Mesothelial cell of epicardium (in vitro differentiated cells): ENCODE measurements around the gene TBC1D14. TPM values are rescaled to one million over a fixed set of nuclear protein-coding genes. Genes with fewer than 3 reads are reported as not detected.
"Not testable (repeated sequence)": the region's sequence is repeated elsewhere in the genome, so short reads cannot be mapped to it uniquely, and the experiment has no call there.

Source experiments
- DNase-seq, 2 experiments: peaks; one replicate each; pipeline ENCODE4 v3.0.0; 2021; ENCODE audit warnings: low spot score in 2 of 2; ENCODE audit not compliant: unreplicated experiment in 2 of 2
- H3K27ac Mint-ChIP-seq: 2 replicates; pipeline ENCODE4 v1.8.0; 2021; ENCODE audit warnings: mixed read lengths
- H3K27me3 Mint-ChIP-seq: 2 replicates; pipeline ENCODE4 v1.8.0; 2021; ENCODE audit warnings: low read depth, mixed read lengths
- H3K36me3 Mint-ChIP-seq: 2 replicates; pipeline ENCODE4 v1.8.0; 2021; ENCODE audit warnings: mixed read lengths
- H3K4me1 Mint-ChIP-seq: 2 replicates; pipeline ENCODE4 v1.8.0; 2021; ENCODE audit warnings: mixed read lengths
- H3K4me3 Mint-ChIP-seq: 2 replicates; pipeline ENCODE4 v1.8.0; 2021; ENCODE audit warnings: mild to moderate bottlenecking, moderate library complexity, mixed read lengths
- H3K9me3 Mint-ChIP-seq: 2 replicates; pipeline ENCODE4 v1.8.0; 2021; ENCODE audit warnings: mixed read lengths
- total RNA-seq: library from RNA; stranded (reverse); gene quantifications from 3 replicates; pipeline ENCODE4 v1.2.1, GENCODE V29; 2021
- TF ChIP-seq, protein P1 (sequence below): fragments of 200-600 bp; sonication (generic); IDR thresholded peaks from one replicate; pipeline ENCODE4 v1.5.0; 2021; ENCODE audit warnings: antibody characterized with exemption; ENCODE audit not compliant: unreplicated experiment

Gene TBC1D14
- total RNA-seq, 1 donor from 2014 or later, result 54.5 TPM

DNA sequence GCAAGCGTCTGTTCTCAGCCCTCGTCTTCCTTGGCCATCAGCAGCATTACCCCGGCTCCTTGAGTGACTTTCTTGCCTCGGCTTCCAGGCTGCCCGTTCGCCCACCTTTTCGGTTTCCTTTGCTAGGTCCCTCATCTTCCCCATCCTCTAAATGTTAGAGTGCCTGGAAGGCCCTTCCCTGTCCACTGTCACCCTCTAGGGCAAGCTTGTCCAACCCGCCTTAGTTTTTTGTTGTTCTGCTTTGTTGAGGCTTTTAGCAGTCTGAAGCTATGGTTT, 62.7 kb downstream of the TBC1D14 start:
- no peaks in the 10 kb centered on the region for H3K27me3 Mint-ChIP-seq
- H3K9me3 Mint-ChIP-seq, result peaks cover 7% of the 10 kb centered on the region
- DNase-seq, result no peak
- H3K4me1 Mint-ChIP-seq, result peaks cover 10% of the 10 kb centered on the region
- H3K4me3 Mint-ChIP-seq, result no peak overlapping the region
- H3K27ac Mint-ChIP-seq, result no peak overlapping the region
- TF ChIP-seq, protein P1, sequence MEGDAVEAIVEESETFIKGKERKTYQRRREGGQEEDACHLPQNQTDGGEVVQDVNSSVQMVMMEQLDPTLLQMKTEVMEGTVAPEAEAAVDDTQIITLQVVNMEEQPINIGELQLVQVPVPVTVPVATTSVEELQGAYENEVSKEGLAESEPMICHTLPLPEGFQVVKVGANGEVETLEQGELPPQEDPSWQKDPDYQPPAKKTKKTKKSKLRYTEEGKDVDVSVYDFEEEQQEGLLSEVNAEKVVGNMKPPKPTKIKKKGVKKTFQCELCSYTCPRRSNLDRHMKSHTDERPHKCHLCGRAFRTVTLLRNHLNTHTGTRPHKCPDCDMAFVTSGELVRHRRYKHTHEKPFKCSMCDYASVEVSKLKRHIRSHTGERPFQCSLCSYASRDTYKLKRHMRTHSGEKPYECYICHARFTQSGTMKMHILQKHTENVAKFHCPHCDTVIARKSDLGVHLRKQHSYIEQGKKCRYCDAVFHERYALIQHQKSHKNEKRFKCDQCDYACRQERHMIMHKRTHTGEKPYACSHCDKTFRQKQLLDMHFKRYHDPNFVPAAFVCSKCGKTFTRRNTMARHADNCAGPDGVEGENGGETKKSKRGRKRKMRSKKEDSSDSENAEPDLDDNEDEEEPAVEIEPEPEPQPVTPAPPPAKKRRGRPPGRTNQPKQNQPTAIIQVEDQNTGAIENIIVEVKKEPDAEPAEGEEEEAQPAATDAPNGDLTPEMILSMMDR, result no peak
- peaks cover 12% of the 10 kb centered on the region for H3K36me3 Mint-ChIP-seq

DNA sequence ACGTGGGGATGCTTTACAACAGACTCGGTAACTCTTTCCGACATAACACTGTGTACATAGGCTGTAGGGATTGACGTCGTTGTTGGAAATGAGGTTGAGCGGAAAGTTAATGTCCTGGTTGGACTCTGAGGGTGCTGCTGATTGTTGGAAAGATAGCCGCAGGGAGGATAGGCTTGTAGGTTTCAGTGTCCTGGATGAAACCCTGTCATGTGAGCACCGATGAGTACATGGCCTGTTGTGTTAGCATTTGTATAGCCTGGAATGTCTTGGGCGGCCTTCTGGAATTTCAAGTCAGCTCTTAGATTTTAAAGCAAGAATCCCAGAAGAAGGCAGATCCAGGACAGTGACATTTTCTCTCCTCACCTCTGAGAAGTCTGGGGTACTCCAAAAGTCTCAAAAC, 63.3 kb downstream of the TBC1D14 start:
- no peak for DNase-seq
- Mint-ChIP-seq H3K9me3 (peaks cover 7% of the 10 kb centered on the region), H3K4me3 (no peak overlapping the region), H3K36me3 (peaks cover 12% of the 10 kb centered on the region), H3K27ac (peak overlapping the region; percentile 54), H3K4me1 (peaks cover 10% of the 10 kb centered on the region), H3K27me3 (no peaks in the 10 kb centered on the region)
- TF ChIP-seq, protein P1, result no peak

DNA sequence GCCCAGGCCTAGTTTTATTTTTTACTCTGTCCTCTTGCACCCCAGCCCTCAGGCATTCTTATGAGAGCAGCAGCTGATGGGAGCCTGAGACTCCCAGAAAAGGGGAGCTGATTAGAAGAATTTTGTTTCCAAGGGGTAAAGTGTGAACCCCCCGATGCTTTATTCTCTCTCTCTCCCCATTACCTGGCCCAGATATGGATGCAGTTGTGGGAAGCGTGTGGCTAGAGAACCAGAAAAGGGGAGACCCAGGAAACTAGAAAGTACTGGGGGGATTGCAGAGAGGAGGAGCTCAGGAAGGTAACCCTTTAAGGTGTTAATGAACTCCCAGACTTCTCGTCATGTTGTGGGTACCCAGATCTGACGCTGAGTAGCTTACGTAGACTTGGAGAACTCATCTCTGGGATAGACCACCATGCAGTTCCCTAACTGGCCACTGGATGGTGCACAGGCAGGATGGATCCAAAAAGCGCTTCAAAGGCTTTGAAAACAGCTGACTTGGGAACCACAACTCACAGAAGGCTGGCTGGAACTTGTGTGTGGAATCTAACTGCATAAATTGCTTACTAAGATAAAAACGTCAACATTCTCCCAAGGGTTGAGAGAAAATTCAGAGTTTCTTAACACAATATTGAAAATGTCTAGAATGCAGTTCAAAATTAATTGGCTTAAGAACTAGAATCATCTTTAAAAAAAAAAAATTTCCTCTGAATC, 64.7 kb downstream of the TBC1D14 start:
- peak; percentile 59 to 89 for DNase-seq
- H3K36me3 Mint-ChIP-seq, result peaks cover 9% of the 10 kb centered on the region
- peaks cover 7% of the 10 kb centered on the region for H3K9me3 Mint-ChIP-seq
- H3K27ac Mint-ChIP-seq, result no peak overlapping the region
- H3K27me3 Mint-ChIP-seq, result no peaks in the 10 kb centered on the region
- TF ChIP-seq, protein P1, result peak; percentile 96
- peaks cover 10% of the 10 kb centered on the region for H3K4me1 Mint-ChIP-seq
- no peak overlapping the region for H3K4me3 Mint-ChIP-seq

DNA sequence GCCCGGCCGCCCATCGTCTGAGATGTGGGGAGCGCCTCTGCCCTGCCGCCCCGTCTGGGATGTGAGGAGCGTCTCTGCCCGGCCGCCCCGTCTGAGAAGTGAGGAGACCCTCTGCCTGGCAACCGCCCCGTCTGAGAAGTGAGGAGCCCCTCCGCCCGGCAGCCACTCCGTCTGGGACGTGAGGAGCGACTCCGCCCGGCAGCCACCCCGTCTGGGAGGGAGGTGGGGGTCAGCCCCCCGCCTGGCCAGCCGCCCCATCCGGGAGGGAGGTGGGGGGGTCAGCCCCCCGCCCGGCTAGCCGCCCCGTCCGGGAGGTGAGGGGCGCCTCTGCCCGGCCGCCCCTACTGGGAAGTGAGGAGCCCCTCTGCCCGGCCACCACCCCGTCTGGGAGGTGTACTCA, 68.2 kb downstream of the TBC1D14 start:
- DNase-seq, H3K4me1 Mint-ChIP-seq, H3K4me3 Mint-ChIP-seq, H3K36me3 Mint-ChIP-seq, H3K27me3 Mint-ChIP-seq, H3K27ac Mint-ChIP-seq, H3K9me3 Mint-ChIP-seq: not testable (repeated sequence)

DNA sequence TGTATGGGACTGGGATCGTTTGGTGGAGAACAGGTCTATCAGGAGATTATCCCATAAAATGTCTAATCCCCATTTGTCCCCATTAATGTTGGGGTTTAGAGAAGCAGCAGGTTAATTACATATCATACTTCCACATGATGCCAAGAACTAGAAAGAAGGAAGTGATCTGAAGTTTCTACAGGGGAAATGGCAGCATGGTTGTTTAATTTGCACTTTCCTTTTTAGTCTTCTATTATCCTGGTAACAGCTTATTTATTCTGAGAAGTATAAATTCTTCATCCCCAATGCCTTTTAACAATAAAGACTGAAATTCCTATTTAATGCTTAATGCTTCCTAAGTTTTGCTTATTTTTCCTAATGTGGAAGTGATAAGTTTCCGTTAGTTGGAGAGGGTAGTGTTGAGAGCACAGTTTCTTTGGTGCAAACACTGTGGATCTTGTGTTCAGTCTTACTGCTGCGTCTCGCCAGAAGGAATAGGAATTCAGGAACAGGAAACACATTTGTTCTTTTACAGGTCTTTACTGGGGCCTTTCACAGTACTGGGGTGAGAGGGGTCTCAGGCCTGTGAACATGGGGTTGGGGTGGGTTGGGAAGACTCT, 74.0 kb downstream of the TBC1D14 start:
- no peaks in the 10 kb centered on the region for H3K27me3 Mint-ChIP-seq
- no peaks in the 10 kb centered on the region for H3K9me3 Mint-ChIP-seq
- H3K36me3 Mint-ChIP-seq, result no peaks in the 10 kb centered on the region
- TF ChIP-seq, protein P1, result no peak
- DNase-seq, result no peak
- H3K27ac Mint-ChIP-seq, result no peak overlapping the region
- peaks cover 34% of the 10 kb centered on the region for H3K4me1 Mint-ChIP-seq
- H3K4me3 Mint-ChIP-seq, result no peak overlapping the region

DNA sequence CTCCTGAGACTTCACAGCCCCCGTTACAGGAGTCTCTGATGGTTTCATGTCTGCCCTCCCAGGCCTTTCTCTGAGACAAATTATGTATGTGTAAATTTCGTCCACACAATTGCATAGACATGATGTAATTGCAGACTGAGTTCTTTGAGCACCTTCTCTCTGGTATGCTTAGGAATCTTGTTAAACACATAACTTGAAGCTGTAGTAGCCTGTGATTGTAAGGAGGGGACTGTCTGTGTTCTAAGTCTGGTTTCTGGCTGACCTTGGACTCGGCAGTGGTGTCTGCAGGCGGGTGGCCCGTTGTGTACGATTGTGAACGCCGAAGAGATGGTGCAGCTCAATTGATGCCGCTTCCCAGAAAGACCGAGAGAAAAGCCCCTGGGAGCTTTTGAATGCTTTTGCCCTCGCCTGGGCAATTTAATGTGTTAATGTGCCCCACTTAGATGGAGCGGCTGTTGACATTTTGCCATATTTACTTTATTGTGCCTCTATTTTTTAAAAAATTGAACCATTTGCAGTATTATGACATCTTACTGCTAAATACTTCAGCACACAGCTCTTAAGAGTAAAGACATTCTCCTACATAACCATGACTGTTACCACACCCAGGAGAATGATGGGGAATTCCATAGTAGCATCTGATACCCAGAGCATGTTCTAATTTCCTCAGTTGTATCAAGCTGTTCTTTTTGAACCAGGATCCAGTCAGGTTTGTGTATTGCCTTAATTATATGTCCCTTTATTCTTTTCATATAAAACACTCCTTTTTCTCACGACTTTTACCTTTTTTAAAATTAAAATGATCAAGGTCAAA, 75.2 kb downstream of the TBC1D14 start:
- Mint-ChIP-seq H3K4me3 (peak overlapping the region; percentile 90), H3K27ac (peak overlapping the region; percentile 88), H3K36me3 (no peaks in the 10 kb centered on the region), H3K27me3 (no peaks in the 10 kb centered on the region), H3K4me1 (peaks cover 46% of the 10 kb centered on the region), H3K9me3 (no peaks in the 10 kb centered on the region)
- DNase-seq, result no peak
- TF ChIP-seq, protein P1, result no peak
